GM12891 (cell line): ENCODE measurements around the gene SYNDIG1.

Experiments used
- PAX5 ChIP-seq: IDR thresholded peaks from 2 replicates; pipeline ENCODE4 v1.6.1; 2011; ENCODE audit warnings: low read length, moderate library complexity, mild to moderate bottlenecking; ENCODE audit not compliant: insufficient read depth, severe bottlenecking
- POLR2A ChIP-seq: IDR thresholded peaks from 2 replicates; pipeline ENCODE4 v1.6.1; 2011; ENCODE audit warnings: low read depth, low read length, control low read depth
- POLR2AphosphoS5 ChIP-seq: IDR thresholded peaks from 2 replicates; pipeline ENCODE4 v1.6.1; 2011; ENCODE audit warnings: low read depth, low read length, control low read depth
- TAF1 ChIP-seq: IDR thresholded peaks from 2 replicates; pipeline ENCODE4 v1.6.1; 2011; ENCODE audit warnings: low read depth, low read length, control low read depth

- TF ChIP-seq POLR2A (no peak), PAX5 (no peak), POLR2AphosphoS5 (no peak), TAF1 (no peak)
These were observed 59.3 kb downstream of the SYNDIG1 start for GRCh38 chr20:24528583-24529368.
